Left kidney (tissue), 2 donors: ENCODE results near the gene PLXNB2. TPM values are rescaled to one million over a fixed set of nuclear protein-coding genes. Genes with fewer than 3 reads are reported as not detected.

Source experiments
- DNase-seq: peaks from one replicate; pipeline ENCODE4 v3.0.0-alpha.2; 2013
- polyA plus RNA-seq: library from polyadenylated mRNA; unstranded; fragments of 120-200 nt; gene quantifications from one replicate; pipeline ENCODE4 v1.2.1, GENCODE V29; 2013; ENCODE audit not compliant: insufficient read length

Gene PLXNB2
- polyA plus RNA-seq, 1 donor, result 191 TPM

DNA sequence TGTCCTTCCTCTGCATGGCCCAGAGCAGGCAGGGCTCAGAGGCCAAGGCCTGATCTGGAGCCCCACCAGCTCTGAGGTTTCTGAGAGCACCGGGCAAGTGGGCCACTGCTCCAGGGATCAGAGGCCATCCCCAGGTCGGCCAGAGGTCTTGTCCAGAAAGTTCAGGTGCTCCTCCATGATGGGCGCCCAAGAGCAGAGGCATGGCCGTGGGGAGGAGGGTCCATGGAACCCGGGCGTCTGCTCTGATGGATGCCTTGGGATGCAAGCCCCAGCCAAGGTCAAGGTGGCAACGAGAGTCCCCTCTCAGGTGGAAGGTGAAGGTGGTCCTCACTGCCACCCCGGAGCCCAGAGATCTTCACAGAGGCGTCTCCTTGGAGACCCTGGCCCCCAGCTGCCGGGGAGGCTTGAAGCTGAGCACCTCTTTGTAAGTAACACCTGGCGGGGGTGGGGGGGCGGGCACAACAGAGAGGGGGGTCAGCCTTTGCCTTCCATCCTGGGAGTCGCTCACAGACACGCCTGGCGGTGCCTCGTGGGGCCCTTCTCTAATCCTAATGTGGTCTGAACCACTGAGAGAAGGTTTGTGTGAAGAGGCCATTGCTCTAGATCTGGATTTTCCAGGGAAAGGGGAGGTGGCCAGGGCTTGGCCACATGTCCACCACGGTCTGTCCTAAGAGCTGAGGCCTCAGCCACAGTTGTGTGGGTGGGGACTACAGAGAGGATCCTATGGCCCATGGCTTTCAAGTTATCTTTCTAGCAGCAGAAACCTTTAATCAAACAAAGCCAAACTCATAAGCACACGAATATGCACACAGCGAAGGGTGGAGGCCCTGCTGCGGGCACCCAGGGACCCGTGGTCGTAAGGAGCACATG is 54.2 kb downstream of the PLXNB2 start:
- no peak for DNase-seq

DNA sequence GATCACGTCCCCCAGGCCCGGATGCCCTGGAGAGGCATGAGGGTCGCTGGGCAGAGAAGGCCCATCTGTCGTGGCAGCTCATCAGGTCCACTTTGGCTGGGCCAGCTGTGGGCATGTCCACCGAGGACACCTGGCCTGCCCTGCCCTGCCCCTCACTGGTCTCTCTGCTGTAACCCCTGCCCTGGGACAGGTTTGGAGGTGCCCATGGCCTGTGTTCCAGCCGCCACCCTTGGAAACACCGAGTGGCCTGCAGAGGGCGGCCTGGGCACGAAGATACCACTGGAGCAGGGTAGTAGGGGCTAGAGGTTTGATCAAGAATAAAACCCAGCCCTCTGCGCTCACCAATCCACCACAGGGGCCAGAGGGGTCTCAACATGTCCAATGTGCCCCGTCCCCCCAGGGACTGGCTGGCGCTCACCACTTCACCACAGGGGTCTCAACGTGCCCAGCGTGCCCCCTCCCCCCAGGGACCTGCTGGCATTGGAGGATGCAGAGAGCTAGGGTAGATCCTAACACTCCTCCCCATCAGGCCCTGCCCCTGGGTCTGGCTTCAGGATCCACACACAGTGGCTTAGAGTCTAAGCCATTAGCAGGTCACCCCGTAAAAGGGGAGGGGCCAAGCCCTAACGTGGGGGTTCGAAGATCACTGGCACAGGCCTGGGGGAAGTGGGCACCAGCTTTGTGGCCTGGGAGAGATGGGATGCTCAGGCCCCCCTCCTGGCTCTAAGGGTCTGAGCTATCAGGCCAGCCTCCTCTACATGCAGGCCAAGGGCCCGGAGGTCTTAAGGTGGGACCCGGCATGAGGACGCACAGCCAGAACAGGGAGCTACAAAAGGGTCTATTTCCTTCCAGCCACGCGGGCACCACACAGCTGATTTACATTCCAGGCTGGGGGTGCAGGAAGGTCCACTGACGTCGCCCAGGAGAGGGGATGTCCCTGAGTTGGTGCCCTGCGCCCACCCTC is 55.1 kb downstream of the PLXNB2 start:
- no peak for DNase-seq

DNA sequence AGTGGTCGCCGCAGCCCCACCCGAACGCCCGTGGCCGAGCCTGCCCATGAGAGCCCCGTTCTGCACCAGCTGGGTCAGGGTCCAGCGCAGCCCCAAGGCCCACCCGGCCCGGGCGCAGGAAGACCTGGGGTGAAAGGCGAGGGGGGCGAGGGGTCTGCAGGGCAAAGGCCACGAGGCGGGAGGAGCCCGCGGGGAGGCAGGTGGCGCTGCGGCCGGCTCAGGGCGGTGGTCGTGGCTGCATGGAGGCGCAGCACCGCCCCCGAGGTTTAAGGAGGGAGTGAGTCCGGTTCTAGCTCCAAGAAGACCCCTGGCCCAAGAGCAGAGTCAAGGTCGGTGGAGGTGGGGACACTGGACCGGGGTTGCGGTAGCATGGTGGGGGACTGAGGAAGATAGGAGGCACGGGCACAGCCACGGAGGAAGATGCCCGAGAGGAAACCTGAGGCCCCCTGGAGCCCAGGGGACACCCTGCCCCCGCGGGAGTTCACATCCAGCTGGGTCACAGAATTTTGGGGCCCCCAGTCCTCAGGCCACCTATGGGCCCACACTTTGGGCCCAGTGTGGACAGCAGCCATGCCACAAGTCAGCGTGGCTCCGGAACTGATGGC is 55.9 kb downstream of the PLXNB2 start:
- DNase-seq, result no peak

DNA sequence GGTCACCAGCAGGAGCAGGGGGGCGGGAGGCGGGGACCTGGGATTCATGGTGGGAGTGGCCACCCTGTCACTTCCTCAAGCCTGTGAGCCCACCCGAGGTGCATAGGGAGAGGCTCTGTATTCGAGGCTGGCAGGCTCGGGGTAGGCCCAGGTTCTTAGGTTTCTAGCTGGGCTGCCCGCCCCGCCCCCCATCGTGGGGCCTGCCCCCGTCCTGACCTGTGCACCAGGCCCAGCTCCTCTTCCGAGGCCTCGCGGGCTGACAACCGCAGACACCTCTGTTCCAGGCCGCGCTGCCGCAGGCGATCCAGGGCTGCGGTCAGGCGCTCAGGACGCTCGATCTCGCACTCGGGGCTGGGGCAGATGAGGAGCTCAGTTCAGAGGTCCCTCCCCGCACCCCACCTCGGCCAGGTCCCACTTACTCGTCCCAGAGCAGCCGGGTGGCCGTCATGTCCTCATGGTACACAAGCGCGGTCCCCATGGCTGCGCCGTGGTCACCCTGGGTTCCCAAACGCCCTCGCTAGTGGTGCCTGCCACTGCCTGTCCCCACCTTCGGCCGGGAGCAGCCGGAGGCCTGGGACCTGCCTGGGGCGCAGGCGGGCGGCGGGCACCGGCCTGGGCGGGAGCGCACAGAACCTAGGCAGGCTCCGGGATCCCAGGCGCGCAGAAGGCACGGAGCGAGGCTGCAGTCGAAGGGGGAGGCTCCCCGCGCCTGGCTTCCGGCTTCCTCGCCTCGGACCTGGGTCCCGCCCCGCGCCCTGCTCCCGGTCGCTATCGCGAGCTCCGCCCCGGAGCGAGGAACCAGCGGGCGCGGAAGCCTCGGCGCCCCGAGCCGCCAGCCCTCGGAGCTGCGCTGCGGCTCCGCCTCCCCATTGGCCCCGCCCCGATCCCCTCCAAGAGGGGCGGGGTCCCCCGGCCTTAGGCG is 56.6 kb downstream of the PLXNB2 start, which contains the start of gene HDAC10:
Gene HDAC10 (minus strand): TSS at position 711 of the 922 bp plus-strand sequence. CDS start 233 bp downstream, at position 478.
- no peak for DNase-seq

DNA sequence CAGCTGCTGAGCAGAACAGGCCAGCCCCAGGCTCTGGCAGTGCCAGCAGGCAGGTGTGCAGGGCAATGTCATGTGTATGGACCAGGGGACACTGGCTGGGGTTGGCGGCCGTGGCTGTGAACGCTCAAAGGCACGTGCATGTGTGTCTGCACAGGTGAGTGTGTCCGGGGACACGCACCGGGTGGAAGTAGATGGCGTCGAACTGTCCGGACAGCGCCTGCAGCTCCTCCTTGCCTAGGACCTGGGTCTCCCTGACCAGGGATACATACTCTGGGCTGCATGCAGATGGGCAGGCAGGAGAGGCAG is 57.2 kb downstream of the PLXNB2 start:
- DNase-seq, result no peak

DNA sequence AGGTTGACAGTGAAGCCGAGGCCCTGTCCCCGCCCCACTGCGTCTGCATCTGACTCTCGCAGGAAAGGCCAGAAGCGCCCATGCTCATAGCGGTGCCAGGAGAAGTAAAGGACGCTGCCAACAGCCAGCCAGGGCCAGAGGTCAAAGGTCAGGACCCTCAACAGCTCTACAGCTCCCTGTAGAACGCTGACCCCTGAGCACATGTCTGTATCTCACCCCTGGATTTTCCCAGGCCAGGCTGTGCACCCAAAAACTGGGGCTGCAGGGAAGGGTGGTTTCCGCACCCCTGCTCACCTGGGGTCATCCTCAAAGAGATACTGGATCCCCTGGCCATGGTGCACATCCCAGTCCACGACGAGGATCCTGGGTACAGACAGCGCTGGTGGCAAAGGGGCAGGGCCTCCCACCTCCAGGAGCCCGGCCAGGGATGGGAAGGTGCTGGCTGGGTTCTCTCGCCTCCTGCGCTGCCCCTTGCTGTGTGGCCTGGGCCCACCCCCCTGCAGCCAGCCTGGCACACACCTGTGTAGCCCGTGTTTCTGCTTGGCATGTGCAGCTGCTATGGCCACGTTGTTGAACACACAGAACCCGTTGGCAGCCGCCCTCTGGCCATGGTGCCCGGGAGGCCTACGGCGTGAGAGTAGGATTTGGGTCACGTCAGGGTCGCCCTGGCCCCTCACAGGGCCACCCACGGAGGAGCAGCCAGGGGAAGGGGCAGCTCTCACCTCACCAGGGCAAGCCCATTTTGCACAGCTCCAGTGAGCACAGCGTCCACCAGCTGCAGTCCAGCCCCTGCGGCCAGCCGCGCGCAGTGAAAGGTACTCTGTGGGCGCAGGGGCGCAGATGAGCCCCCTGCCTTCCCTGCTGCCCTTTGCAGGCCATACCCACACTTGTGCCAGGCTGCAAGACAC is 57.9 kb downstream of the PLXNB2 start:
- DNase-seq, result no peak

DNA sequence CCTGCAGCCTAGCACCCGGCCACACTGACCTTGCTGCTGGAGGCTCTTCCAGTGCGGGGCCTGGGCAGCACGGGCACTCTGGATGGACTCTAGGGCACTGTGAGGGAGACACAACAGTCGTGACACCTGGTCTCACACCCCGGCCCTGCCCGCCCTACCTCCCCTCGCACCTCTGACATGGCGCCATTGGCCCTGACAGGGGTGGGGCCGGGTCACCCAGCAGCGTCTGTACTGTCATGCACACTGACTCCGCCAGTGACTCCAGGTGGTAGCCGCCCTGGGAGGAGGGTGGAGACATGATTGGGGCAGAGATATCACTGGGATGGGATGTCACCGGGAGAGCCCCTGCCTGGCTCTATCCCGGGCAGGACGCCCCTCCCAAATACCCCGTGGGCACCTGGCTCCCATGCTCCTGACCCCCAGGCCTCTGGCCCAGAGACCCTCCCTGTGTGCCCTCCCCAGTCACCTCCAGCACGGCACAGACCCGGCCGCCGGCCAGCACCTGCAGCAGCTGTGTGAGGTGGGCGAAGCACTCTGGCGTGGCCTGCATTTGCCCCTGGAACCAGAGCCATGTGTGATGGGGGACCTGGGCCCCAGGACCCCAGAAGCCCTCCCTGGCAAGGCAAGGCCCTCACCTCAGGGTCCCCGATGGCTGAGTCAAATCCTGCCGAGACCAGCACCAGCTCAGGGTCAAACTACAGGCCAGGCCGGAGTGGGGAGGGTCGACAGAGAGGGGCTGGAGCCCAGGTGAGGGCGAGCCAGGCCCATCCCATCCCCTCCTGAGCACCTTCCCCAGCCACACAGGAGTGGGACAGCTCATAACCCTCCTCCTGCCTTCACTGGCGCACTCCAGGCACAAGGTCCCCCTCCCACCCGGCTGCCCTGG is 59.0 kb downstream of the PLXNB2 start:
- DNase-seq, result no peak

DNA sequence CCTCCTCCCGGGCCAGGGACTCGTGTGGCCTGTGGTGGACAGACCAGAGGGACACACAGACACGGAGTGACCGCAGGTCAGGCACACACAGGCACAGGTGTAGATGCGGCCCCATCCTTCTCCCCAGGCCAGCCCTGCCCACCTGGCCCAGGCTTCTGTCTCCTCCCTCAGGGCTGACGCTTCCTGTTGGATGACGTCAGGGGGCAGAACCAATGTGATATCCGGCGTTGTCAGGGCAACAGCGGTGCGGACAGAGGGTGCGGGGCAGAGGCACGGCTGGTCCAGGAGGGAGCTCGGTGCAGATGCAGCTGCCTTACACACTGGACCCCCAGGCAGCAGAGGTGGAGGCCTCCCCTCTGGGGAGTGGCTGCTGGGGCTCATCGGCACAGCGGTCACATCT is 59.7 kb downstream of the PLXNB2 start:
- DNase-seq, result no peak

DNA sequence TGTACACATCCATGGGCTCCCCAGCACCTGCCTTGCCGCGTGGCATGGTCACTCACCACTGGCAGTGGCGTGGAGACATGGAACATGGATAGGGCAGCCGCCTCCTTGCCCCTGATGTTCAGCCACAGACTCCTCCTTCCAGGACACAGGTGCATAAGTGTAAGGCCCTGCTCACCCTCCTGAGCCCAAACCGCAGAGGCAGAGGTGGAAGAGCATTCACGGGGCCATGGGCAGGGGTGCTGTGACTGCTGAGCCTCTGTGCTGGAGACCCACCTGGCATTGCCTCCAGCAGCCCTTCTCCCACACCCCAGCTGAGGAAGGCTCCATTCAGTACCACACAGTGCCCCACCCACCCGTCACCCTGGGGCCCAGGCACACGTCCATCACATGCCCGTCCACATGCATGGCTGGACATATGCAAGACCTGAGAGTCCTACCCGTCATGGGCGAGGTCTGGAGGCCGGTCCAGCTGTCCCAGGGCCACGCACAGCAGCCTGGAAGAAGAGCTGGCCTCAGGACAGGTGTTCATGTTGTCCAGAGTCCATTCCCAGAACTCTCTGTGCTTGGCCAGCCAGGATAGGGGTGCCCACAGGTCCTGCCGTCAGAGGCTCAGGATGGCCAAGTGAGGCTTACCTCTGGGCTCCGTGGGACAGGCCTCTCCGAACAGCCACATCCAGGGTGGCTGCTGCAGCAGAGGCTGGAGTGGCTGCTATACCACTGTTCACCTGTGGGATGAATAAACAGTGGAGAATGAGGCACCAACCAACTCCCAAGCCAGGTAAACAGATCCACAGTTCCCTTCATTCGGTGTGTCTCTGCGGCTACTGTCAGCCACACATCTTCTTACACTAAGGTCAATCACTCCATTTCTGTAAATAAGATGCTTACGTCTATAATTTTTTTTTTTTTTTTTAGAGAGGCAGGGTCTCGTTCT is 60.9 kb downstream of the PLXNB2 start:
- DNase-seq, result no peak

DNA sequence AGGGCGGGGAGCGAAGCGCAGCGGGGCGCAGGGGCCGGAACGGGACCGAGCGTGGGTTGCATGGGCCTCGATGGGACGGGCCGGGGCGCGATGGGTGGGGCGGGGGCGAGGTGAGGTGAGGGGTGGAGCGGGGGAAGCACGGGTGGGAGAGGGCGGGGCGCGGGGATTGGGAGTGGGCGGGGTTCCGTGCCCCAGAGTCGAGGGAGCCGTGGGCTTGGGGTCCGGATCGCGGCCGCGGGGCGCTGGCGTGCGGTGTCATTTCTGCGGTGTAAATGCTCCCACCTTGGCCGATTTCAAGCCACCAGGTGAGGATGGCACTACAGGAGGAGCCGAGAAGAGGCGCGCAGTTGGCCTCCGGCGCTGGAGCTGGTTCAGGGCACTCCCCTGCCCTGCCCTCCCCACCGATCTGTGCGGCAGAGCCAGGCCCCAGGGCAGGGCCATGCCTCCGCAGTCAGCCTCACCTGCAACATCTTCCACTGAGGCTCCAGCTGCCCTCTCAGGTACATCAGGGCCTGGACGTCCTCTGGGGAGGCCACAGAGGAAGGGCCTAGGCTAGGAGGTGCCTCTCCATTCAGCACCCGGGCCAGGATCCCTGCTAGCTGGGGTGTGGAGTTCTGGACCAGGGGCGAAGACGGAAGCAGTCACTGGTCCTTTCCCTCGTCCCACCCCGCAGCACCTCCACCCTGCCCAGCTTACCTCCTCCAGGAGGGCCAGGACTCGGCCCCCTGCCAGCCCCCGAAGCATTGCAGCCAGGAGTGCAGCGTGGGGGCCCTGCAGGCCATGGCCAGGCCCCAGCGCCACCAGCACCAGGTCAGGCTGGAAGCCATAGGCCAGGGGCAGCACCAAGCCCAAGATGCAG is 62.0 kb downstream of the PLXNB2 start:
- no peak for DNase-seq

DNA sequence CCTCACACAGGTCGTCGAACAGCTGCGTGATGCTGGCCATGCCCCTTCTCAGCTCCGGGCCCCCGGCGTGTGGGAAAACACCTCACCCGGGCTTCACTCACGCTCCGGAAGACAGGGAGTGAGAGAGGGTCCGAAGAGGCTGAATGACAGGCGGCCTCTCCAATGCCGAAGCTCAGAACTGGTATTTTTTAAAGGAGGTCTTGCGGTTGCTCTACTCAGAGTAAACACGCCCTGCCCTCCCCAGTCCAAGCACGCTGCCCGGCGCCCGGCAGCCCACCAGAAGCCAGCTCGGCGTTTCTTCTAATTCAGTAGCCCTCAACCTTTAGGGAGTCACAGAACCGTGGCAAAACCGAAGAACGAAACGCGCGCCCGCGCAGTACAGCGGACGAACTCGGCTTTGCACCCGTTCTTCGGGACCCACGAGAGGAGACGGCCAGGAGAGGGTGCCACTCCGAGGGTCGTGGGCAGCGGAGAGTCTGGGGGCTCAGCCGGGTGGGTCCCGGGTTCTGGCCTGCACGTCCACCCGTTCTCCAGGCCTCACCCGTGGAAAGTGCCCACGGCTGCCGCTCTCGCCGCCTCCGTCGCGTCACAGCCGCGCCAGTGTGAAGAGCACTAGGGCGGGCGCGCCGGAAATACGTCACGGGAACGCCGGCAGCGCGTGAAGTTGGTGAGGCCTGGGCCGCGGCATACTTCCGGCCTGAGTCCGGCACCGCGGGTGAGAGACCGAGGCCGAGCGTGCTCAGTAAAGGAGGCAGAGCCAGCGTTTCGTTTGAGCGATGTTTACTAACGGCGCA is 62.8 kb downstream of the PLXNB2 start, which contains the start of gene TUBGCP6:
Gene TUBGCP6 (minus strand): TSS at position 604 of the 794 bp plus-strand sequence. CDS start 564 bp downstream, at position 40.
- peak; percentile 93 for DNase-seq

DNA sequence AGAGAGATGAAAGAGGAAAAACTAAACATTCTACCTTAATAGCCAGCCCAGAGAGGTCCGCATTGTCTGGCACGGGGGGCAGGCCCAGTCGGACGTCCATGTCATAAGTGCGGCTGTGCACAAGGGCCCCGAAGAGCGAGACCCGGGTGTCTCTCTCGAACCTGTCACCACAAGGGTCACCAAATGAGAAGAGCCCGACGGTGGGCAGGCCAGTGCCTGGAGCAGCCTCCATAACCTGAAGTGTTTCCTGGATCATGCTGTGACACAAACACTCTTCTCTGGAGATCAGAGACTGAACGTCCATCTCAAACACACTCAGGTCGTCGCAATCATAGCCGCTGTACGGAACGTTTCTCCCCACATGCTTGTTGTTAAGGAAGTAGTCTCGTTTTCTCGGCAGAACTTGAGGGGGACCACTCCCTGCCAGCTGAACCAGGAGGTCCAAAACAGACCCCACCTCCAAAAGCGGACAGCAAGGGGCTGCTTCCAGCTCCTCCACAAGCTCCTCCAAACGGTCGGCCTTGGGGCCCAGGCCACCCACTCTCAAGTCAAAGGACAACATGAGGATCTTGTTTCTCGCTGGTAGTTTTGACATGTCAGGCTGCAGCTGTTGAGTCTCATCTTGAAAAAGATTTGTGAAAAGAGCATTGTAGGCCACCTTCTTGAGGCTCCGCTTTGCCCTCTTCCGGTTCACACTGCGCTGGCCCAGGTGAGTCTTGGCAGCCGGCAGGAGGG is 63.6 kb downstream of the PLXNB2 start:
- no peak for DNase-seq

DNA sequence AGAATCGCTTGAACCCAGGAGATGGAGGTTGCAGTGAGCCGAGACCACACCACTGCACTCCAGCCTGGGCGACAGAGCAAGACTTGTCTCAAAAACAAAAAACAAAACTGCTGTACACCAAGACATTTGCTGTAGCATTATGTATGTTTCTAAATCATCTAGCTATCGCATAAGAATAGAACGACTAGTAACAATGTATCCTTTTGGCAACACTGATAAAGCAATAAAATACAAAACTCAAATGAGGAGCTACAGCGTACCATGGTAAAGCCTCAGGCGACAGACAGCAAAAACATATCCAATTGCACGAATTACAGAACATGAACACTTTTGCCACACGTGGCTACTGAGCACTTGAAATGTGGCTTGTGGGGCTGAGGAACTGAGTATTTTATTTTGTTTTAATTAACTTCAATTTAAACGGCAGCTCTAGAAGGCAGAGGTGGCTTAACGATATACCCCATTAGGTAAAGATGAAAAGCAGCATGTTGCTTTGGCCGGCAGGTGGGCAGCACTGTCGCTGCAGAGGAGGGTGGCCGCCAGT is 65.0 kb downstream of the PLXNB2 start:
- no peak for DNase-seq

DNA sequence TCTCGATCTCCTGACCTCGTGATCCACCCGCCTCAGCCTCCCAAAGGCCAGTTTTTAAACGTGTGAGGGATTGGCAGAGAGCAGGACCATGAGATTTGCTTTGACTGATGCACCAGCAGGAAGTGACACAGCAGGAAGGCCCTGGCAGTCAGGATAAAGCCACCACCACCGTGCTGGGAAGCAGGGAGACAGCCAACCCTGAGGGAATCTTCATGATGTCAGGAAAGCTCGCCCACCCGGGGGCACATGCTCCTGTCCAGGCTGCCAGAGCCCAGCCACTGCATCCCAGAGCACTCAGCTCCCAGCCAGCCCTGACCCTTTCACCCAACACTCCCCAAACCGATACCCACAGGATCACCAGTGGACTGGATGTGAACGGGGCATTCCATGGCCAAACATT is 68.7 kb downstream of the PLXNB2 start:
- no peak for DNase-seq
